Duodenal mucosa (tissue), 2 donors: Measurements from ENCODE around the gene TBC1D21.

Experiments used
- H3K27ac ChIP-seq: one replicate; pipeline ENCODE4 v1.7.0; 2013; ENCODE audit warnings: low read depth, low read length
- H3K27me3 ChIP-seq, 2 donors: one replicate each; pipeline ENCODE4 v1.7.0; 2013; ENCODE audit warnings: low read length in 2 of 2, control low read depth in 1 of 2; ENCODE audit not compliant: insufficient read depth in 2 of 2, control insufficient read depth in 1 of 2
- H3K36me3 ChIP-seq, 2 donors: one replicate each; pipeline ENCODE4 v1.7.0; 2013; ENCODE audit warnings: low read length in 2 of 2, control low read depth in 1 of 2; ENCODE audit not compliant: insufficient read depth in 2 of 2, control insufficient read depth in 1 of 2
- H3K4me1 ChIP-seq, 2 donors: one replicate each; pipeline ENCODE4 v1.7.0; 2013; ENCODE audit warnings: low read length in 2 of 2, control low read depth in 1 of 2; ENCODE audit not compliant: insufficient read depth in 2 of 2, control insufficient read depth in 1 of 2
- H3K4me3 ChIP-seq, 2 donors: one replicate each; pipeline ENCODE4 v1.7.0; 2013; ENCODE audit warnings: low read length in 2 of 2, low read depth in 1 of 2
- H3K9ac ChIP-seq, 2 donors: one replicate each; pipeline ENCODE4 v1.7.0; 2013; ENCODE audit warnings: low read length in 2 of 2, low read depth in 1 of 2
- H3K9me3 ChIP-seq, 2 donors: one replicate each; pipeline ENCODE4 v1.7.0; 2013; ENCODE audit warnings: low read length in 2 of 2, control low read depth in 1 of 2; ENCODE audit not compliant: control insufficient read depth in 1 of 2

Gene TBC1D21, protein sequence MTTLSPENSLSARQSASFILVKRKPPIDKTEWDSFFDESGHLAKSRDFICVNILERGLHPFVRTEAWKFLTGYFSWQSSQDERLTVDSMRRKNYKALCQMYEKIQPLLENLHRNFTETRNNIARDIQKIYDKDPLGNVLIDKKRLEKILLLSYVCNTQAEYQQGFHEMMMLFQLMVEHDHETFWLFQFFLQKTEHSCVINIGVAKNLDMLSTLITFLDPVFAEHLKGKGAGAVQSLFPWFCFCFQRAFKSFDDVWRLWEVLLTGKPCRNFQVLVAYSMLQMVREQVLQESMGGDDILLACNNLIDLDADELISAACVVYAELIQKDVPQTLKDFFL

DNA sequence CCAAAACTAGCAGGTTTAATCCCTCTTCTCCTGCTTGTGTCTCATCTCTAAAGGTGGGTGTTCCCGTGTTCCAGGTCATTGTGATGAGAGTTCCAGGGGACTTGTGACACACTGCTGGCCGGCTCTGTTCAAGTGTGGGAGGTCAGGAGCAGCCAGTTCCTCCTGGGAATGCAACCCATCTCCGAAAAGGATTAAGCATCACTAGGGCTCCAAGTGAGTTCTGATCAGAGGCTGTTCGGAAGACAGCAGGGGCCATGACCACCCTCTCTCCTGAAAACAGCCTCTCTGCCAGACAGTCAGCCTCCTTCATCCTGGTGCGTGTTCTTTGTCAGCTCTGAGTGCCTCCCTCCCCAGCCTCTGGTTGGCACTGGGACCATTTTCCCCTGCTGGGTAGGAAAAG is at the start of gene TBC1D21:
Gene TBC1D21 (plus strand): TSS at position 109 of the 400 bp plus-strand sequence. CDS start 146 bp downstream, at position 255.
- Histone ChIP-seq H3K27me3 (no peaks in the 10 kb centered on the region), H3K27ac (no peak within 1 kb of the TSS), H3K9me3 (no peaks in the 10 kb centered on the region), H3K4me3 (no peak within 1 kb of the TSS), H3K36me3 (no peaks in the 10 kb centered on the region), H3K4me1 (peaks cover 8 to 21% of the 10 kb centered on the region in 2 donors), H3K9ac (no peak within 1 kb of the TSS)

DNA sequence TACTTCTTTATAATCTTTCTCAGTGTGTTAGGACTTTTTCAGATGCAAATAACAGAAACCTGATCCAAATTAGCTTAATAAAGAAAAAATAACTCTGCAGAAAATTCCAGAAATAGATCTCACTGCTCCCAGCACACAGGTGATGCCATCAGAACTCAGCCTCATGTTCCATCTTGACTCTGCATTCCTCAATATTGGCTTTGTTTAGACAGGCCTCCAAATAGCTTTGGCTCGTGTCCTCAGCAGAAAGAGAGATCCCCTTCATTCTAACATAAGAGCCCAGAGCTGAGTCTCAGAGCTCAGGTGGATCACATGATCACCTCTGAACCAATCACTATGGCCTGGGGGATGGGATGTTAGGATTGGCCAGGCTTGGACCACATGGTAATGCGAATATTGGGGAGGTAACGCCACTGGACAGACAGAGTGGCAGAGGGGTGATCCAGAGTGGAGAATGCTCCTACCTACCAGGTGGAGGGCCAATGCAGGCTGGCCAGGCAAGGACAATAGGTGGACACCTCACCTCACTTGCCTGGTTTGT is 46.6 kb upstream of the TBC1D21 start:
- no peak overlapping the region for H3K9ac ChIP-seq

DNA sequence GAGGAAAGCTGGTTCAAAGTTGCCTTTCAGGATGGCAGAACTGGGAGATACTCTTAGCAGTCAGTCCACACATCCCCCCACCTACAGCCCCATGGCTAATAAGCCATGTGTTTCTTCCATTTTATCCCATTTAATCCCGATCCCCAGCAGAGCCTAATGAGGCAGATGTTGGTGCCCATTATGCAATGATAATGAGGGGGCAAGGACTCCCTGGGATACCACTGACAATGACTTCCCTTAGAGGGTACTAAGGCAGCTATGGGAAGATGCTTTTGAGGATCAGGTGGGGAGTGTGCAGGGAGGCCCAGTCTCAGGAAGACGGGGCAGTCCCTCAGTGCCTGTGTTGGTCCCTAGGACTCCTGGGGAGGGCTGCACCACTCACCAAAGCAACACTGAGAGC is 43.8 kb upstream of the TBC1D21 start:
- Histone ChIP-seq H3K9me3 (no peaks in the 10 kb centered on the region), H3K4me1 (no peaks in the 10 kb centered on the region), H3K36me3 (no peaks in the 10 kb centered on the region), H3K9ac (no peak overlapping the region), H3K4me3 (no peak overlapping the region), H3K27me3 (no peaks in the 10 kb centered on the region), H3K27ac (no peak overlapping the region)

More for the DNA sequence above, 46.6 kb upstream of the TBC1D21 start:
- Histone ChIP-seq H3K27ac (no peak overlapping the region), H3K4me1 (no peaks in the 10 kb centered on the region), H3K4me3 (no peak overlapping the region), H3K36me3 (no peaks in the 10 kb centered on the region), H3K9me3 (no peaks in the 10 kb centered on the region), H3K27me3 (no peaks in the 10 kb centered on the region)

DNA sequence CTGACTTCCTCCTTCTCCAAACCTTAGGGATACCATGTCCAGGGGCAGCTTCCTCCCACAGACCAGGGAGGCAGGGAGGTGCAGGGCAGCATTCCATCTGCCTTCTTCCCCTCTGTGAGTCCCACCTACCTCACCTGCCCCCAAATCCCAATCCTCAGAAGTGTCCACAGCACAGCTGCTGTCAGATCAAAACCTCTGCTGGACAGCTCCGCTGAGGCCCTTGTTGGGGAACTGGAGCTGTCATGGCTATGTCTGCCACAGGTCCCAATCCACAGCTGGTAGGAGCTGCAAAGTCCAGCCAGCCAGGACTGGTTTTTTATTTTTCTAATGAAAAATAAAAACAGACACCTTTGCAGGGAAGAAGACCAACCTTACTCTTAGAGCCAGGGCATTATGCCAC is 40.7 kb upstream of the TBC1D21 start:
- H3K9ac ChIP-seq, result no peak overlapping the region
- no peak overlapping the region for H3K27ac ChIP-seq
- no peaks in the 10 kb centered on the region for H3K9me3 ChIP-seq
- peaks cover 3 to 9% of the 10 kb centered on the region in 2 donors for H3K27me3 ChIP-seq
- H3K4me1 ChIP-seq, result no peaks in the 10 kb centered on the region
- no peaks in the 10 kb centered on the region for H3K36me3 ChIP-seq
- H3K4me3 ChIP-seq, result no peak overlapping the region

DNA sequence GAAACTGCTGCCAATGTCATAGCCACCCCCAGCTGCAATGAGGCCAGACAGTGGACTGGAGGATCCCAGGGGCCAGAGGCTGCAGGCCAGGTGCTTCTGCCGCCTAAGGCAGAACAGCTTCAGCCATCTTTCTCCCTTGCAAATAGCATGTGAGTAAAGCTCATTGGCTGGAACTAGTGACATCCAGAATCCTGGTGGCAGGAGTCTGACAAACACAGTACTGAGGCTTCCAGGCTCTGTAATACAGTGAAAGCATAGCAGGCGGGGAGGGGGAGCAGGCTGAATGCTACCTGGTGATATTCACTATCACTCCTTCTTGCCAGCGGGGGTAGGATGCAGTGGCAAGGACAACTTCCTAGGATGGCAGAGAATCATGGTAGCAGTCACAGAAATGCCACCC is 36.5 kb upstream of the TBC1D21 start:
- Histone ChIP-seq H3K27ac (no peak overlapping the region), H3K9ac (no peak overlapping the region), H3K4me3 (no peak overlapping the region), H3K27me3 (peaks cover 15 to 17% of the 10 kb centered on the region in 2 donors), H3K36me3 (no peaks in the 10 kb centered on the region), H3K4me1 (no peaks in the 10 kb centered on the region), H3K9me3 (no peaks in the 10 kb centered on the region)

DNA sequence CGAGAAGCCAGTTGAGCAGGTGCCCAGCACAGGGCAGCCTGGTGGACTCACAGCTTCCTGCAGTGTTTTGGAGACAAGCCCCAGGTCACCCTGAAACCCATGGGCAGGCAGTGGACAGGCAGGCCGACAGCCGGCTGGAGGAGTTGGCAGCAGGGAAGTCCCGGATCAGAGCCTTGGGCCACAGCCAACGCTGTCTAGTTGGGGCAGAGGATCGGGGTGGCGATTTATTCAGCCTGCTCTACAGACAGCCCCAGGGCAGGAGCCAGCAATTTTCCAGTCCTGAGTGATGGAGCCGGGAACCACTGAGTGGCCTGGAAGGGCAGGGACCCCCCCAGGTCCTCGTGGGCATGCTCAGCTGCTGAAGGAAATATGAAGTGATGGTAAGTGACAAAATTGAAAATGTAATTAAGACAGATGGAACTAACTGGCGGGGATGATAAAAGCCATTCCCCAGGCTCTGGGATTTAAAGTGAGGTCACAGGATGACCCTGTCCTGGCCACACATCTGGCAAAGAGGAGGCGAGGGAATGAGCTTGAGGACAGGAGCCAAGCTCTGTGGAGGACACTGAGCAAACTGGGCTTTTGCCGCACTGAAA is 34.4 kb upstream of the TBC1D21 start:
- Histone ChIP-seq H3K27ac (no peak overlapping the region), H3K36me3 (no peaks in the 10 kb centered on the region), H3K9ac (no peak overlapping the region), H3K27me3 (peaks cover 15 to 17% of the 10 kb centered on the region in 2 donors), H3K4me1 (no peaks in the 10 kb centered on the region), H3K9me3 (no peaks in the 10 kb centered on the region), H3K4me3 (no peak overlapping the region)

DNA sequence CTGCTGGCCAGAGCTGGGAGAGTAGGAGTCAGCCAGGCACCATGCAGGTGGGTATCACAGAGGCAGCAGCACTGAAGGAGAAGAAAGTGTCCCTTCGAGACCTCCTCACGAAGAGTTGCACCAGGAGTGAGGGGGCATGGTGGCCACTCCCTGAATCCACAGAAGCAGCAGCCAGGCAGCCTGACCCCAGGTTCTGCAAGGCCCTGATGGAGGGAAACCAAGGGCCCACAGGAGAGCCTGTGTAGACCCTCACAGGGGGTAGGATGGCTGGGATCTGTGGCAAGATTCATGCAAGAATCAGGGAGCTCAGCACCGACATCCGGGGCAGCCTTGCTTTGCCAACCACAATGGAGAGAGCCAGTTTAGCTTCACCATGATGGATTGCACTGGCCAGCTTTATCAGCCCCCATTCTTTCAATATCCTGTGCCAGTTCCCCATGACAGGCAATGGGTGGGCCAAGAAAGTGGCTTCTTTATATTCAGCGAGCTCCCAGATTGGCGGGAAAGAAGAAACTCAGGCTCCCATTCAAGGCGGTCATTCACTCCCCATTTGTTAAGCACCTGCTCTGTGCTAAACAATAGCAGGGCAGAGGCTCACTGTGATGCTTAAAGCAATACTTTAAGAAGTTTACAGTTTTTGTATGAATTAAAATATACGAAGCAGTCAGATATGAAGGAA is 33.5 kb upstream of the TBC1D21 start:
- H3K4me1 ChIP-seq, result no peaks in the 10 kb centered on the region
- no peak overlapping the region for H3K9ac ChIP-seq
- H3K4me3 ChIP-seq, result no peak overlapping the region
- no peak overlapping the region for H3K27ac ChIP-seq
- no peaks in the 10 kb centered on the region for H3K36me3 ChIP-seq
- H3K9me3 ChIP-seq, result no peaks in the 10 kb centered on the region
- H3K27me3 ChIP-seq, result peaks cover 15 to 17% of the 10 kb centered on the region in 2 donors

DNA sequence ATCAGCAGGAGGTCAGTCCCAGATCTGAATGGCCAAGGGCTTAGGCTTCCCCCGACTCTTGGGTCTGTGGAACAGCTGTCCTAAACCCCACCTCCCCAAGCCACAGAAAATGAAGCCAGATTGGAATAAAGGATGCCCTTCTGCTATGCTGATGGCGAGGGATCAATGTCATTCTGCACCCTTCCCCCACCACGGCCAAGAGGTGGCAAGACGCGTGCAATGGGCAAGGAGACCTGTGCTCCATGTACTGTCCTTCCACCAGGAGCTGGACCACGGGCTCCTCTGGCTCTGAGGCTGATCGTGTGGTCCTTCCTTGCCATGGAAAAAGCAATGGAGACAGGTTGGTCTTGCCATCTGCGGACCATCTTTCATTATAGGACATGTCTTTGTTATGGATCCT is 32.6 kb upstream of the TBC1D21 start:
- Histone ChIP-seq H3K4me3 (no peak overlapping the region), H3K9me3 (no peaks in the 10 kb centered on the region), H3K27me3 (peaks cover 7 to 15% of the 10 kb centered on the region in 2 donors), H3K36me3 (no peaks in the 10 kb centered on the region), H3K4me1 (no peaks in the 10 kb centered on the region), H3K27ac (no peak overlapping the region), H3K9ac (no peak overlapping the region)

DNA sequence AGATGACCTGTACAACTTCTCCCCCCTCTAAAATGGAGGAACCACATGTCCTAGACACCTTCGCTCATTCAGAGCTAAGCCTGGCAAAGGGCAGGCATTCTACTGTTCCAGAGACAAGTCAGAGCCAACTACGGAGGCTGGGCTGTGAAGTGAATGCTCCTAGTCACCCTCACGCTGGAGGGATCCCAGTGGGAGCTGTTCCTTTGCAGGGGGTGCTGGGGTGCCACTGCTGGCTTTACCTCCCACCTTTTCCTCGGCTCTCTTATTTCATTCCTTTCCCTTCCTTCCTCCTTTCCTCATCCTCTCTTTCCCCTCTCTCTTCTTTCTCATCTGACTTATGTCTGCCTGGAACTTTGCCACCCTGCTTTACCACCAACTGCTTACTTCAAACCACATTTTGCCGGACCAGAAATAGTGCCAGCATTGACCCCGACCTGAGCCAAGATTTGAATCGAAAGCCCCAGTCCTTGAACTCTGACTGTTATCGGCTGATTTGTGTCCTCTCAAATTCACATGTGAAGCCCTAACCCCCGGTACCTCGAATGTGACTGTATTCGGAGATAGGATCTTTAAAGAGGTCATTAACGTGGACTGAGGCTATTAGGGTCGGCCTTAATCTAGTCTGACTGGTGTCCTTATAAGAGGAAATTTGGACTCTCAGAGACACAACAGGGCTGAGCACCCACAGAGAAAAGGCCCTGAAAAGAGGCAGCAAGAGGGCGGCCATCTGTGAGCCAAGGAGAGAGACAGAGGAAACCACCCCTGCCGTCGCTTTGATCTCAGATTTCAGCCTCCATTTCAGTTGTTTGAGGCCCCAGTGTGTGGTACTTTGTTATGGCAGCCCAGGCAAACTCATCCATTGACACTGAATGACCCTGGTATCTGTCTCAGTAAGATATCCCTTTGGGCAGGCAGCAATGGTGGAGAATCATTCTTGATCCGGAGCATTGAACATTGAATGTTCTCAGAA is 31.3 kb upstream of the TBC1D21 start:
- no peak overlapping the region for H3K27ac ChIP-seq
- no peak overlapping the region for H3K4me3 ChIP-seq
- H3K36me3 ChIP-seq, result no peaks in the 10 kb centered on the region
- no peaks in the 10 kb centered on the region for H3K4me1 ChIP-seq
- no peak overlapping the region for H3K9ac ChIP-seq
- H3K27me3 ChIP-seq, result peaks cover 6 to 14% of the 10 kb centered on the region in 2 donors
- H3K9me3 ChIP-seq, result no peaks in the 10 kb centered on the region
